HK-2 (cell line): ENCODE data around the gene TUBB6.
A peak's percentile ranks its signal among the peaks of the same experiment; 100 is the strongest.

ENCODE experiments used
- DNase-seq: peaks from one replicate; pipeline ENCODE4 v3.0.0-alpha.2; 2018; ENCODE audit not compliant: unreplicated experiment

The TUBB6 gene

DNA sequence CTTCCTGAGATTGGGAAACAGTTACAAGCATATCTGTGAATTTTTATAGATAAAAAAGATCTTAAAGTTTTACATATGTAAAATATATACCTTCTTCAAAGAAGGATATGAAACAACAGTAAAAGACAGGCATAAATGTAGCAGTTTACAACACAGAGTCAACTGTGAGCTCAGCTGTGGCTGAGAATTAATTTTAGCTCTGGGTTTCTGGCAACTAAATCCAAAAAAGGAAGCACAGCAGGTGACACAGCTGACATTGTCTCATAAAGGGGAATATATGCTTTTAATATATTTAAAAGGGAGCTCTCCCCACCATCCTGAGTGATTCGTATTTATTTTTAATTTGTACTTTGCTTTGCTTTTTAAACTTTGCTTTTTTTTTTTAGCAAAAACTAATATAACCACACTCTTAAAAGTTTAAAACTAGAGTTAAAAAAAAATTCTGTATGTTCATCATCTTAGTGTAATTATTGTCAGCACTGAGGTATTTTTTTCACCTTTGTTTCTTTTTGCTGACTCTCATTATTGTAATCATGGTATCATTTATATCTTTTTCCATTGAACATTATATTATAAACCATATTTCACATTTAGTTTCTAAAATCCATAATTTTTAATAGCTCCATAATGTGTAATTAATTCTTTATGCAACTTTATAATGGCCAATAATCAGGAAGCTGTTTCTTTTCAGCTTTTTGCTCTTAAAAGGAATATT is 6.7 kb downstream of the TUBB6 start:
- DNase-seq, result no peak

GRCh38 chr18:12315490-12315889 is 7.4 kb downstream of the TUBB6 start:
- no peak for DNase-seq

DNA sequence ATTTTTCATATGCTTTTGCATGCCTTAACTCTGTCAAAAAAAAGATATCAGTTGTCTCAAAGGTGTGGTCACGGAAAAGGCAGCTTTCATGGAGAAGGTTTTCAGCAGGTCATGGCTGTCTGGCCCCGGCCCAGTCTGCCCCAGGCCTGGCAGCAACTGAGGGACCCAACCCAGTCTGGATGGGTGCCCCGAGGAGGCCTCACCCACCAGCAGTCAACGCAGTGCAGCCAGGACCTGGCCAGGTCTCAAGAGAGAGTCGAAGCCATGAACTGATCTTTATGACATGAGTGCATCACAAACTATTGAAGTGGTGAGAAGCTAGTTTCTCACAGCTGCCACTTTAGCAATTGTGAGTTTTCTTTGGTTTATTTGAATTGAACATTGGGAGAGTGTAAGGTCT is 7.9 kb downstream of the TUBB6 start:
- DNase-seq, result no peak

GRCh38 chr18:12317664-12318333 is 9.8 kb downstream of the TUBB6 start:
- no peak for DNase-seq

- no peak for DNase-seq
Measured at GRCh38 chr18:12318334-12318697, 10.3 kb downstream of the TUBB6 start.

GRCh38 chr18:12318857-12319256 is 10.8 kb downstream of the TUBB6 start:
- no peak for DNase-seq

DNA sequence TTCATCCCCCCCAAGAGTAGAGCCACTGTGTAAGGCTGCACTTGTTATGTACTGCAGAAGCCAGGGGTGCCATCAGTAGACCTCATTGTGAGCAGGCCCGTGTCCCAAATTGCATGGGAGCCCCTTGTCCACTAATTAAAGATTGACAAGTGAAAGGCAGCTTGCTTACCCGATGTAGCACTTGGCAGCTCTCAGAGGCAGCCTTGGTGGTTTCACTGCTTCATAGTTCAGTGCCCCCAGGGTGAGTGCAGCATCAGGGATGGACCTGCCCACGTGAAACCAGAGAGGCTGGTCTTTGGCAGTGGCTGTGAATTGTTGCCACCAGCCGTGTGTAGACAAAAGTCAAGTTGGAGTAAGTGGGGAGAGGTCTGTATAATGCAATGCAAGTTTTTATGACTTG is 13.3 kb downstream of the TUBB6 start:
- peak; percentile 38 for DNase-seq

- DNase-seq, result no peak
Measured at GRCh38 chr18:12324991-12325725, 17.1 kb downstream of the TUBB6 start.

DNA sequence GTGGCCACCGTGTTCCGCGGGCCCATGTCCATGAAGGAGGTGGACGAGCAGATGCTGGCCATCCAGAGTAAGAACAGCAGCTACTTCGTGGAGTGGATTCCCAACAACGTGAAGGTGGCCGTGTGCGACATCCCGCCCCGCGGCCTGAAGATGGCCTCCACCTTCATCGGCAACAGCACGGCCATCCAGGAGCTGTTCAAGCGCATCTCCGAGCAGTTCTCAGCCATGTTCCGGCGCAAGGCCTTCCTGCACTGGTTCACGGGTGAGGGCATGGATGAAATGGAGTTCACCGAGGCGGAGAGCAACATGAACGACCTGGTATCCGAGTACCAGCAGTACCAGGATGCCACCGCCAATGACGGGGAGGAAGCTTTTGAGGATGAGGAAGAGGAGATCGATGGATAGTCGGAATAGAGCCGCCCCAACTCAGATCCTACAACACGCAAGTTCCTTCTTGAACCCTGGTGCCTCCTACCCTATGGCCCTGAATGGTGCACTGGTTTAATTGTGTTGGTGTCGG is 17.7 kb downstream of the TUBB6 start:
- DNase-seq, result no peak

- DNase-seq, result no peak
Measured at GRCh38 chr18:12326711-12327460, 18.8 kb downstream of the TUBB6 start.

GRCh38 chr18:12327510-12328178 is 19.6 kb downstream of the TUBB6 start:
- peak; percentile 73 for DNase-seq

DNA sequence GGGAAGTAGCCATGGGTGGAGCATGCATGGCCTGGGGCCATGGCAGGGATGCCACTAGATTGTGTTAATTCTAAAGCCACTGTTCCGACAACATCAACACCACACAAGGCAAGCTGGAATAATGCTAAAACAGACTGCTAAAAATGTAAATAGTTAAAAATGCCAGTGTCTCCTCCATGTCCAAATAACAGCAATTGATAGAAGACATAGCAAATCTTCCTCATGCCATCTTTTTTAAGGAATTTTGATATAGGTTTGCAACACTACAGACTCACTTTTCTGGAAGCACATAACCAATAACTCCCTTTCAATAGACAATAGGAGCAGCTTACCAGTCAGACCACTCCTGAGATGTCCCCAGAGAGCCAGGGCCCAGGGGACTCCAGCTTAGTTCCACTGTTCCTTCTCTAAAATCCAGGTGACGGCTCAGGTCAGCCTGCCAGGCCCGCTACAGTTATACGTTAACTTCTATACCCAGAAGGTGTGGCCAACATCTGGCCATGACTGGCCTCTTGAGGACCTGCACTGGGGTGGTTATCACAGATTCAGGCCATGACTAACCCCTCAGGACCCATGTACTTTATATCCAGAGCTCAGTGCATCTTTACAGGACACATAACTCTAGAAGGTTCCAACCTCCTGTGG is 20.3 kb downstream of the TUBB6 start:
- no peak for DNase-seq

- no peak for DNase-seq
Measured at GRCh38 chr18:12329125-12329698, 21.2 kb downstream of the TUBB6 start.

DNA sequence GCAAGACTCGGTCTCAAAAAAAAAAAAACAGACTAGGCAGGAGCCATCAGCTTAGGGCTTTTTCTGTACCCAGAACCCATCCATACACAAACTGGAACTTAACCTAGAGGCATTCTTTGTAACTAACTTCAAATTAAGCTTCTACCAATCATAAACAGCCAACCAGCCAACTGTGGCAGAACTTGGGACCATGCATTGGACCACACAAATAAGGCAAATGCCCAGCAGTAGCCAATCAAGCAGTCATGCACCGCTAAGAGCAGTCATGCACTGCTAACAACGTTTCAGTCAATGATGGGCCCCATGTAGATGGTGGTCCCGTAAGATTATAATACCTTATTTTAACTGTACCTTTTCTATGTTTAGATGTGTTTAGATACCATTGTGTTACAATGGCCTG is 22.7 kb downstream of the TUBB6 start:
- no peak for DNase-seq

DNA sequence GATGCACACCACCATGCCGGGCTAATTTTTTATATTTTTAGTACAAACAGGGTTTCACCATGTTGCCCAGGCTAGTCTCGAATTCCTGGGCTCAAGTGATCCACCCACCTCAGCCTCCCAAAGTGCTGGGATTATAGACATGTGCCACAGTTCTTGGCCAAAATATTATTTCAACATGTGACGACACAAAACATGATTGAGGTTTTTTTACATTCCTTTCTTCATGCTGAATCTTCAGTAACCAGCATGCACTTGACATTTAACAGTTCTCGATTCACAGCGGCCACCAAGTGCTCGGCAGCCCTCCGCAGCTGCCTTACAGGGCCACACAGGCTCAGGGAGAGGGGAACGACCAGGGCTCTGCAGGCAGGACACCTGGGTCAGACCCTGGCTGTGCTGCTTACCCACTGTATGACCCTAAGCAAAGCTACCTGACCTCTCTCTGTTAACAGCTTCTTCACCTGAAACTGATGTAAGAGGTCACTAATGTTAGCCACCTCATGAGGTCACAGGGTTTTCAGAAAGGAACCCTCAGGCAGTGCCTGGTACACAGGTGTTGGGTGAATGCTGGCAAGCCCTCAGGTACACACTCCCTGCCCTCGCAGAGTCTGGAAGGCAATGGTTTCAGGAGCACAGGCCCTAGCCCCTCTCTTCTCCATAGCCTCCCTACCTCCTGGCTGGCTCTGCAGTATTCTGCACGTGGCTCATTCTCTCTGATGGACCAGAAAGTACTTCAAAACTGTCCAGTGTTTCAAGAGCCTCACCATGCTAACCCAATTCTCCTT is 25.7 kb downstream of the TUBB6 start:
- no peak for DNase-seq

DNA sequence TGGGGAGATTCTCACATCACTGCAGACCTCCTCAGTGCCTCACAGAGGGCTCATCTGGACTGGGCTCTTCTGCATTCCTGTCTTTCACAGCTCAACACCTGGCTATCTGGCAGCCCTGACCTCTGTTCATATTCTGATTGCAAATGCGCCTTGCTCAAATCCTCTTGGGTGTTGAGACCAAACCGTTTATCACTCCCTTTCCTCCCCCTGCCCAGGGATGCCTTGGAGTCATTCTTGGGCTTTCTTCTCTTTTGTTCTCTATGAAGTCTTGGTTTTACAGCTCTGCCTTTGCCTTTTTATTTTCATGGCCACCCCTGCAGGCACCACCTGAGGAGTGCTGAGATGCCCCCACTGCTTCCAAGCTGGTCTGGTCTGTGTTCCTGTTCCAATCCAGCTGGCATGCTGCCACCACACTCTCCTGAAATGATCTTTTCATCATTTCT is 26.3 kb downstream of the TUBB6 start:
- DNase-seq, result no peak

DNA sequence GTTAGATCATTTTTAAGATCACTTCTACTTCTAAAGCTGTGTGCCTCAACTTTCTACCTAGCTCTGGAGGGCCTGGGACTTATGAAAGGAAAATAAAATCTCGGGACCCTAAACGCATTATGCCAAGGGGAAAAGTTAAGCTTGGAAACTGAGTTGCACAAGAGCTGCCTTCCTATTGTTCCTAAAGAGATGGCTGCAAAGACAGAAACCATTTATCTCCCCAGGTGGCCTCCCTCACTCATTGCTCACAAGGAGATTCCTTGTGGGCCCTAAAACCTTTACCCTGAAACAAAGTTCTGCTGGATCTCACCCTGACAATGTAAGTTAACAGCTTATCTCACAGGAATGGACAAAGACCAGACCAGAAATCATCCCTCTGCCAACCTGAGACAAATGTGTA is 26.8 kb downstream of the TUBB6 start:
- no peak for DNase-seq

DNA sequence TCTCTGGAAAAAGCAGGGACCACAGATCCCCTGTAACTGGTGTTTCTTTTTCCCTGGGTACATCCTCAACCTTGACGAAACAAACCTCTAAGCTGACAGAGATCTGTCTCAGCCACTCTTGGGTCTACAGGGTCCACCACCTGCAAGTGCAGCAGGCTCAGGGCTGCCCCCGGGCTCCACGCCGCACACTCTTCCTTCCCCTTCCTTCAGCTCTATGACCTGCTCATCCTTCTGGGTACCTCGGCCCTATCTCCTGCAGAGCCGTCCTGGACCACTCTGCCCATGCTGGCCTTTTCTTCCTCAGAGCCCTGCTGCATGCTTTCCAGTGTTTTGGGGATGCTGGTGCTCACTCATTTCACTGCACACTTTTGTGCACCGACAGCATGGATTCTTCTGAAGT is 27.5 kb downstream of the TUBB6 start:
- DNase-seq, result no peak

GRCh38 chr18:12336171-12336613 is 28.2 kb downstream of the TUBB6 start:
- peak; percentile 42 for DNase-seq

GRCh38 chr18:12336887-12337286 is 28.8 kb downstream of the TUBB6 start:
- peak; percentile 47 for DNase-seq
